Measurements from ENCODE around the gene CHST11. TPM values are rescaled to one million over a fixed set of nuclear protein-coding genes. Genes with fewer than 3 reads are reported as not detected.

Gene CHST11
- total and polyA plus RNA-seq, 10 of the 15 experiments (the other 5 are each of a cell fraction or from before 2014, with no cell fraction given) = 1.9 to 38.1 (median 17.2) TPM

DNA sequence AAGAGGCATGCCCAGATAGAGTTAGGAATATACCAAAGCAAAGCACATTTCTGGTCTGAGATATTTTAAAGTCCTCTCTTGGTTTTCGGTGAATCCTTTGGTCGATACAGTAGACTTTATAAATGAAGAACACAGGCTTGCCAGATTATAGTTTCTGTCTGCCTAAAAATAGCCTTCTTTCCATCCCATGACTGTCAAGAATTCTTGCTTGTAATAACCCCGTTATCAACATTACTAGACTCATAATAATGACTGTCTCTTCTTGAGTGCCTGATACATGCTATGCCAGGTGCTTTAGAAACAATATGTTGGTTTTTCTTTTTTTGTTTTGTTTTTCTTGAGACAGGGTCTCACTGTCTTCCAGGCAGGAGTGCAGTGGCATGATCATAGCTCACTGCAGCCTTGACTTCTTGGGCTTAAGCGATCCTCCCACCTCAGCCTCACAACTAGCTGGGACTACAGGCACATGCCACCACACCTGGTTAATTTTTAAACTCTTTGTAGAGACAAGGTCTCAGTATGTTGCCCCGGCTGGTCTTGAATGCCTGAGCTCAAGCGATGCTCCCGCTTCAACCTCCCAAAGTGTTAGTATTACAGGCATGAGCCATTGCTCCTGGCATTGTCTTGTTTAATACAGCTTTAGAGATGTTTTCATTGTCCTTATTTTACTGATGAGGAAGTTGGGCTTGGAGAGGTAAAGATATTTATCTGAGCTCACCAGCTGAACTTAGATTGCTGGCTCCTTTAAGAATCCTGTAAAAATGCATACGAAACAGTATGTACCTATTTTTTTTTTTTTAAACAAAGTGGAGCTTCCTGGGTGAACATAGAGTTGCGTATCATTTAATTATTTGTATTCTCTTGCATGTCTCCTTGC, 30.4 kb downstream of the CHST11 start:
- H3K27me3 ChIP-seq (replicated peaks in 1 of 2; ENCODE audit: control insufficient read depth in 2 of 2, insufficient read depth in 2 of 2, low read length in 1 of 2) = no peaks in the 10 kb centered on the region
- TF ChIP-seq, protein P1, sequence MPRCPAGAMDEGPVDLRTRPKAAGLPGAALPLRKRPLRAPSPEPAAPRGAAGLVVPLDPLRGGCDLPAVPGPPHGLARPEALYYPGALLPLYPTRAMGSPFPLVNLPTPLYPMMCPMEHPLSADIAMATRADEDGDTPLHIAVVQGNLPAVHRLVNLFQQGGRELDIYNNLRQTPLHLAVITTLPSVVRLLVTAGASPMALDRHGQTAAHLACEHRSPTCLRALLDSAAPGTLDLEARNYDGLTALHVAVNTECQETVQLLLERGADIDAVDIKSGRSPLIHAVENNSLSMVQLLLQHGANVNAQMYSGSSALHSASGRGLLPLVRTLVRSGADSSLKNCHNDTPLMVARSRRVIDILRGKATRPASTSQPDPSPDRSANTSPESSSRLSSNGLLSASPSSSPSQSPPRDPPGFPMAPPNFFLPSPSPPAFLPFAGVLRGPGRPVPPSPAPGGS (IDR thresholded peaks at IDR 0.05; ENCODE audit: borderline replicate concordance, insufficient read depth, low read depth, low read length, poor library complexity, severe bottlenecking) = no peak
- TF ChIP-seq BHLHE40 (IDR thresholded peaks at IDR 0.05; ENCODE audit: borderline replicate concordance in 1 of 2, low read depth in 2 of 2, low read length in 1 of 2) = peak in 1 of 2 experiments; percentile 71; a peak in 2 of 4 replicates
- H3K36me3 ChIP-seq (ENCODE audit: control insufficient read depth in 2 of 2, insufficient read depth in 2 of 2, low read length in 1 of 2) = peaks cover 0 to 6% of the 10 kb centered on the region in 2 experiments; a peak in 2 of 4 replicates
- peaks cover 67% of the 10 kb centered on the region for H3K79me2 ChIP-seq (ENCODE audit: control insufficient read depth, insufficient read depth, low read length)
- H3K4me3 ChIP-seq = no peak overlapping the region
- ChIA-PET CTCF (interaction anchor here (0.9 to 2.5 kb wide), 7 partner anchors 9 to 105 kb away, joined by 3 to 14 read pairs (median 7); partner anchors contain the start of gene CHST11), POLR2A (interaction anchor here (0.9 to 2.1 kb wide), 7 partner anchors 9 to 27 kb away, joined by 3 to 11 read pairs (median 6); no protein-coding TSS in a partner anchor), RAD21 (ENCODE audit: unreplicated experiment) (interaction anchor here (0.8 to 1.8 kb wide), 16 partner anchors 9 to 208 kb away, joined by 3 to 20 read pairs (median 4); no protein-coding TSS in a partner anchor), SMC1A (ENCODE audit: uncharacterized antibody, unreplicated experiment) (interaction anchor here (0.7 to 3.2 kb wide), 19 partner anchors 9 to 228 kb away, joined by 3 to 41 read pairs (median 5); partner anchors contain the start of gene CHST11)
- in situ Hi-C loops (cut with MboI) = no loop called here
- H2AFZ ChIP-seq (ENCODE audit: control insufficient read depth, low read depth, low read length) = no peak overlapping the region
- peaks cover 36% of the 10 kb centered on the region for H3K4me1 ChIP-seq (ENCODE audit: control insufficient read depth, insufficient read depth, low read length)
- H4K20me1 ChIP-seq (ENCODE audit: control insufficient read depth, insufficient read depth) = no peaks in the 10 kb centered on the region
- 80% methylated on average over 9 of the region's 9 CpGs for WGBS (ENCODE audit: insufficient coverage, insufficient replicate concordance, low lambda C conversion rate, missing lambda C conversion rate)
- FAIRE-seq = no peak
- no peak overlapping the region for H3K9ac ChIP-seq (ENCODE audit: control insufficient read depth, insufficient read depth, low read length)
- BruUV-seq (replicated peaks) = no TSS peak
- ATAC-seq = peak; percentile 61
- peak overlapping the region; percentile 11; the same call in 1 of the 2 replicates for H3K4me2 ChIP-seq (ENCODE audit: control insufficient read depth, insufficient read depth)
- intact Hi-C loops (cut with micrococcal nuclease; ENCODE audit: unreplicated experiment) = no loop called here
- no peaks in the 10 kb centered on the region for H3K9me3 ChIP-seq (replicated peaks; ENCODE audit: control insufficient read depth, insufficient read depth, low read length)
- no peak for DNase-seq (ENCODE audit: low read depth, low spot score)
- no peak overlapping the region for H3K27ac ChIP-seq (ENCODE audit: control insufficient read depth, insufficient read depth)
